ENCODE results near the gene TAS1R1. TPM values are rescaled to one million over a fixed set of nuclear protein-coding genes. Genes with fewer than 3 reads are reported as not detected.

Gene TAS1R1
- total RNA-seq, 1 experiment from 2014 or later: not detected

DNA sequence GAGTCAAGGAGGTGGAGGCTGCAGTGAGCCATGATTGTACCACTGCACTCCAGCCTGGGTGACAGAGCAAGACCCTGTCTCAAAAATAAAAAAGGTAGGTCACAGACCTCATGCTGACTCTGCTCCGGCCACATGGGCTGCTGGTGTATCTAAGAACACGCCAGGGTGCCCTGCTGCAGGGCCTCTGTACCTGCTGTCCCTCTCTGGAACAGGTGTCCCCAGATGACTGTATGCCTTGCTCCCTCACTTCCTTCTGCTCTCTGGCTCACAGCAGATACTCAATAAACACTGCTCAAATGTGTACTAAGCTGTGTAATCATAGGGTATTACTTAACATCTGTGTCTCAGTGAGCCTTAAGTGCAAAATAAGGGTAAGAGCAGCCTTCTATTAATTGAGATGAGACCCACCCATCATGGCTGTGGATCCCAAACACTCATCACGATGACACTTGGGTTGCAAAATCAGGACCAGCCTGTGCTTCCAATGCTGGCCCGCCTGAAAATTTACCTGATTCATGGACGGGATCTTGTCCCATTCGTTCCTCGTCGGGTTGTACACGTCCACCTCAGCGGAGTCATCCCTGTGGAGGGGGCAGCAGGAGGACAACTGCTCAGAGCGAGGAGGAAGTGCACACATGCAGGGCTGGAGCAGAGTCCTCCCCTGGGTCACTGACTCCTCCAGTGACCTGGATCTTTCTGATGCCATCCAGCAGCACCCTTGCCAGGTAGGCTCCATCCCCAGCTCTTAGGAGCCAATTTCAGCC lies 40.1 kb downstream of the TAS1R1 start:
- no TSS peak for BruUV-seq (replicated peaks)
- intact Hi-C loops (cut with micrococcal nuclease; ENCODE audit: unreplicated experiment): no loop called here
- TF ChIP-seq, protein P1, sequence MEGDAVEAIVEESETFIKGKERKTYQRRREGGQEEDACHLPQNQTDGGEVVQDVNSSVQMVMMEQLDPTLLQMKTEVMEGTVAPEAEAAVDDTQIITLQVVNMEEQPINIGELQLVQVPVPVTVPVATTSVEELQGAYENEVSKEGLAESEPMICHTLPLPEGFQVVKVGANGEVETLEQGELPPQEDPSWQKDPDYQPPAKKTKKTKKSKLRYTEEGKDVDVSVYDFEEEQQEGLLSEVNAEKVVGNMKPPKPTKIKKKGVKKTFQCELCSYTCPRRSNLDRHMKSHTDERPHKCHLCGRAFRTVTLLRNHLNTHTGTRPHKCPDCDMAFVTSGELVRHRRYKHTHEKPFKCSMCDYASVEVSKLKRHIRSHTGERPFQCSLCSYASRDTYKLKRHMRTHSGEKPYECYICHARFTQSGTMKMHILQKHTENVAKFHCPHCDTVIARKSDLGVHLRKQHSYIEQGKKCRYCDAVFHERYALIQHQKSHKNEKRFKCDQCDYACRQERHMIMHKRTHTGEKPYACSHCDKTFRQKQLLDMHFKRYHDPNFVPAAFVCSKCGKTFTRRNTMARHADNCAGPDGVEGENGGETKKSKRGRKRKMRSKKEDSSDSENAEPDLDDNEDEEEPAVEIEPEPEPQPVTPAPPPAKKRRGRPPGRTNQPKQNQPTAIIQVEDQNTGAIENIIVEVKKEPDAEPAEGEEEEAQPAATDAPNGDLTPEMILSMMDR (IDR thresholded peaks at IDR 0.05; ENCODE audit: insufficient read depth in 1 of 2, low read depth in 1 of 2, low read length in 1 of 2, severe bottlenecking in 1 of 2, unreplicated experiment in 1 of 2): no peak
- Mint-ChIP-seq H3K9me3 (ENCODE audit: unreplicated experiment) (no peaks in the 10 kb centered on the region), H3K27ac (ENCODE audit: unreplicated experiment) (no peak overlapping the region), H3K27me3 (ENCODE audit: insufficient read depth, unreplicated experiment) (no peaks in the 10 kb centered on the region), H3K36me3 (ENCODE audit: insufficient read depth, unreplicated experiment) (peaks cover 59% of the 10 kb centered on the region), H3K4me1 (ENCODE audit: low read depth, unreplicated experiment) (no peaks in the 10 kb centered on the region), H3K4me3 (ENCODE audit: unreplicated experiment) (no peak overlapping the region)
- no peaks in the 10 kb centered on the region for H3K4me1 ChIP-seq
- no peaks in the 10 kb centered on the region for H3K27me3 ChIP-seq (replicated peaks; ENCODE audit: control insufficient read depth, insufficient read depth, low read length)
- no peaks in the 10 kb centered on the region for H3K9me3 ChIP-seq
- POLR2A ChIA-PET: no interaction called here
- H3K36me3 ChIP-seq (ENCODE audit: control insufficient read depth, insufficient read depth, low read length): peaks cover 6% of the 10 kb centered on the region
- no peak for DNase-seq
- CTCF ChIA-PET: no interaction called here
- H3K4me3 ChIP-seq (ENCODE audit: low read depth, low read length): no peak overlapping the region

DNA sequence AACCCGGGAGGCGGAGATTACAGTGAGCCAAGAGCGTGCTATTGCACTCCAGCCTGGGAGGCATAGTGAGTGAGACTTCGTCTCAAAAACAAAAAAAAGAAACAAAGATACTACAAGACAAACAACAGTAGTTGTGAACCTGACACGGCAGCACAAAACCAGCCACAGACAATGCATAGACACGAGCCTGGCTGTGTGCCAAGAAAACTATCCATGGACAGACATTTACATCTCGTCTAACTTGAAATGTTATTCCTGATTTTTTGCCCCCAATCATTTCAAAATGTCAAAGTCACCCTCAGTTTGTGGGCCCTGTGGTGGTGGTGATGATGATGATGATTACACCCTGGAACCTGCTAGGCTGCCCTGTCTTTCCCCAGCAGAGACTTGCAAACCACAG lies 41.2 kb downstream of the TAS1R1 start:
- H3K9me3 Mint-ChIP-seq (ENCODE audit: unreplicated experiment): no peaks in the 10 kb centered on the region
- Histone ChIP-seq H3K4me3 (ENCODE audit: low read depth, low read length) (no peak overlapping the region), H3K4me1 (no peaks in the 10 kb centered on the region), H3K9me3 (no peaks in the 10 kb centered on the region), H3K27me3 (replicated peaks; ENCODE audit: control insufficient read depth, insufficient read depth, low read length) (no peaks in the 10 kb centered on the region), H3K36me3 (ENCODE audit: control insufficient read depth, insufficient read depth, low read length) (peaks cover 6% of the 10 kb centered on the region)
- TF ChIP-seq, protein P1 (IDR thresholded peaks at IDR 0.05; ENCODE audit: insufficient read depth in 1 of 2, low read depth in 1 of 2, low read length in 1 of 2, severe bottlenecking in 1 of 2, unreplicated experiment in 1 of 2): no peak
- H3K4me3 Mint-ChIP-seq (ENCODE audit: unreplicated experiment): no peak overlapping the region
- no TSS peak for BruUV-seq (replicated peaks)
- ChIA-PET CTCF (no interaction called here), POLR2A (no interaction called here)
- H3K27me3 Mint-ChIP-seq (ENCODE audit: insufficient read depth, unreplicated experiment): no peaks in the 10 kb centered on the region
- intact Hi-C loops (cut with micrococcal nuclease; ENCODE audit: unreplicated experiment): no loop called here
- H3K27ac Mint-ChIP-seq (ENCODE audit: unreplicated experiment): no peak overlapping the region
- no peak for DNase-seq
- H3K4me1 Mint-ChIP-seq (ENCODE audit: low read depth, unreplicated experiment): no peaks in the 10 kb centered on the region
- peaks cover 70% of the 10 kb centered on the region for H3K36me3 Mint-ChIP-seq (ENCODE audit: insufficient read depth, unreplicated experiment)

DNA sequence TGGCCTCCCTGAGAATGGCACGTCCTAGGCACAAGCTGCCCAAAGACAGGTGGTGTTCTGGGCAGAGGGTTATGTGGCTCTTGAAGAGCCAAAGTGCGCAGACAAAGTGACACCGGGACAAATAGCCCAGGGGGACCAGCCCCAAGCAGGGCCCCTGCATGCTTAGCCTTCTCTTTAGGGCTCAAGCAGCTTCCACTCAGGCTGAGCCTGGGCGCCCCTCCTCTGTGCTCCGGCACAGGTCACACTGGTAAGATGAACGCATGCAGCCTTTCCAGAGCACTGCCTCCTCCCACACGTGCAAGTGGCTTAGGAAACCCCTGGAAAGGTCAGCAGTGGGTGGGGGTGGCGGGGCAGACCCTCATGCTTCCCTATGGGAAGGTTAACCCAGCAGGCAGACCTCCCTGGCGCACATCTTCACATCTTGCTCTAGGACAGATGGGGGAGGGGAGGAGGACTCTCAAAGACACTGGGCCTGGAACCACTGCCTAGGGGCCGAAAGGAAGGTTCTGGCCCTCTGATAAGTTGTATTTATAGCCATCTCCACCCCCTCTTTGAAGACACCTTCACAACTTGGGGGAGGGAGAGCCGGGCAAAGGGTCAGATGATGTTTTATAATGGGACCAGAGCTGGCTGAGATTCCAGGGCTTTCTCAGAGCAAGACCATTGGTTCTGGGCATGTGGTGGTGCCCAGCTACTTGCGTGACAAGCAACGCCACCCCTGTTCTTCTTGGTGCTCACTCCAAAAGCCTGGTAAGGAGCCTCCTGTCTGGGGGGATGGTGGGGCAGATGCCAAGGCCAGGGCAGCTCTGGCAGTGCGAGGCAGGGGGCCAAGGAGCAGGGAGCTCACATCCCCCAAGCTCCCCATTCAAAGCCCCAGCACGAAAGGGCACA lies 42.0 kb downstream of the TAS1R1 start:
- Mint-ChIP-seq H3K27me3 (ENCODE audit: insufficient read depth, unreplicated experiment) (no peaks in the 10 kb centered on the region), H3K4me1 (ENCODE audit: low read depth, unreplicated experiment) (no peaks in the 10 kb centered on the region), H3K9me3 (ENCODE audit: unreplicated experiment) (no peaks in the 10 kb centered on the region), H3K27ac (ENCODE audit: unreplicated experiment) (no peak overlapping the region), H3K36me3 (ENCODE audit: insufficient read depth, unreplicated experiment) (peaks cover 73% of the 10 kb centered on the region), H3K4me3 (ENCODE audit: unreplicated experiment) (no peak overlapping the region)
- intact Hi-C loops (cut with micrococcal nuclease; ENCODE audit: unreplicated experiment): no loop called here
- no peaks in the 10 kb centered on the region for H3K4me1 ChIP-seq
- ChIA-PET POLR2A (no interaction called here), CTCF (no interaction called here)
- no peaks in the 10 kb centered on the region for H3K27me3 ChIP-seq (replicated peaks; ENCODE audit: control insufficient read depth, insufficient read depth, low read length)
- no peak for DNase-seq
- no peak overlapping the region for H3K4me3 ChIP-seq (ENCODE audit: low read depth, low read length)
- TF ChIP-seq, protein P1 (IDR thresholded peaks at IDR 0.05; ENCODE audit: insufficient read depth in 1 of 2, low read depth in 1 of 2, low read length in 1 of 2, severe bottlenecking in 1 of 2, unreplicated experiment in 1 of 2): no peak
- H3K36me3 ChIP-seq (ENCODE audit: control insufficient read depth, insufficient read depth, low read length): peaks cover 6% of the 10 kb centered on the region
- BruUV-seq (replicated peaks): no TSS peak
- no peaks in the 10 kb centered on the region for H3K9me3 ChIP-seq

Measured in Caco-2 (cell line).